A549 treated with CORT108297 at 1 μM for 4 hours (cell line): ENCODE results near the gene FAM177B. TPM values are rescaled to one million over a fixed set of nuclear protein-coding genes. Genes with fewer than 3 reads are reported as not detected.

Source experiments
- total RNA-seq: library from RNA; stranded (reverse); fragments of 200-300 nt; extraction: Qiagen RNA extraction; gene quantifications from 5 replicates; pipeline ENCODE4 v1.2.3, GENCODE V29; 2022

Gene FAM177B
- not detected in 5 replicates for total RNA-seq

DNA sequence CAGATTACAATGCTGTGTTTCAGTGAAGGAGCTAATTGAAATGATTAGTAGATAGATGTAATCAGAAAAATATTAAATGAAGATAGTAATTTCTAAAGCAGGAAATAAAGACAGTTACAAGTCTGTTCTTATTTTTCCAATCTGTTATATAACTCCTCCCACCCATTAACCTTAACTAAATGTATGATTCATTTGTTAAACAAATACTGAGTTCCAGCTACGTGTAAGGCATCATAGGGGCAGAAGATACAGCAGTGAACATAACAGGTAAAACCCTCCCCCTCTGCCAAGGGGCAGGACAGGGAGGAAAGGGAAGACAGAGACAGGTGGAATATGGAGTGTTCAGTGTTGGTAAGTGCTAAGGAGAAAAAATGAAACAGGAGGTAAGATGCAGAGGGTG lies at the start of gene FAM177B:
TSS of gene FAM177B (plus strand) at position 231 of the 400 bp plus-strand sequence. CDS start 9,344 bp downstream, outside the sequence.

GRCh38 chr1:222712253-222713090 lies 24.5 kb upstream of the FAM177B start, which contains the start of the genes AIDA and BROX:
TSS of gene AIDA (minus strand) at chr1:222712491. CDS start at chr1:222712317, 174 bp downstream.
TSS of gene BROX (plus strand) at chr1:222712564. CDS start at chr1:222715700, 3,136 bp downstream.

Other genes with a start within 250 kb of the FAM177B start
- gene HHIPL2, start 189.1 kb upstream of the FAM177B start, total RNA-seq: 10.3 to 11.4 TPM (median 10.4 TPM) in 5 replicates
- 9.5 to 11.7 TPM (median 10.2 TPM) in 5 replicates for gene TAF1A, start 147.3 kb upstream of the FAM177B start, total RNA-seq
- gene MIA3, start 119.1 kb upstream of the FAM177B start, total RNA-seq: 17.5 to 25.6 TPM (median 21.1 TPM) in 5 replicates
- gene AIDA, start 24.7 kb upstream of the FAM177B start, total RNA-seq: 59.5 to 74.2 TPM (median 67.2 TPM) in 5 replicates
- 18.2 to 24.2 TPM (median 20.2 TPM) in 5 replicates for gene BROX, start 24.6 kb upstream of the FAM177B start, total RNA-seq
- gene DISP1, start 77.8 kb downstream of the FAM177B start, total RNA-seq: 1.6 to 2.0 TPM (median 1.7 TPM) in 5 replicates